ENCODE measurements around the gene ZNF562.

Gene ZNF562

GRCh38 chr19:9620842-9621155, 54.1 kb downstream of the ZNF562 start:
- intact Hi-C loops (cut with DNase I; ENCODE audit: low total_unique reads) = loop anchor here (5.0 to 10.0 kb wide), 2 partner anchors 54 to 308 kb away; partner anchors contain the start of gene ZNF562
- Histone ChIP-seq H3K36me3 (peaks cover 32 to 37% (median 37%) of the 10 kb centered on the region in 3 donors), H3K9me3 (no peaks in the 10 kb centered on the region), H3K27me3 (no peaks in the 10 kb centered on the region), H3K27ac (peak overlapping the region; percentile 74 to 75), H3K4me1 (peaks cover 0 to 34% (median 16%) of the 10 kb centered on the region in 4 donors), H3K4me3 (peak overlapping the region; percentile 57 to 73)
- TF ChIP-seq CTCF (IDR thresholded peaks at IDR 0.05) = no peak
- DNase-seq = no peak

- DNase-seq = no peak
- H3K4me3 ChIP-seq = no peak overlapping the region
- peaks cover 9 to 30% (median 20%) of the 10 kb centered on the region in 3 donors for H3K9me3 ChIP-seq
- no peak for TF ChIP-seq CTCF (IDR thresholded peaks at IDR 0.05)
- H3K4me1 ChIP-seq = peaks cover 0 to 14% (median 9%) of the 10 kb centered on the region in 4 donors
- no peaks in the 10 kb centered on the region for H3K27me3 ChIP-seq
- intact Hi-C loops (cut with DNase I; ENCODE audit: low total_unique reads) = no loop called here
- H3K27ac ChIP-seq = no peak overlapping the region
- H3K36me3 ChIP-seq = peaks cover 82 to 87% (median 87%) of the 10 kb centered on the region in 3 donors
Observed at GRCh38 chr19:9615844-9616243, 59.1 kb downstream of the ZNF562 start.

GRCh38 chr19:9610484-9611113, 64.3 kb downstream of the ZNF562 start:
- no peak for TF ChIP-seq CTCF (IDR thresholded peaks at IDR 0.05)
- H3K9me3 ChIP-seq = peaks cover 19 to 82% (median 68%) of the 10 kb centered on the region in 3 donors
- H3K4me3 ChIP-seq = no peak overlapping the region
- DNase-seq = no peak
- H3K4me1 ChIP-seq = no peaks in the 10 kb centered on the region
- H3K27me3 ChIP-seq = no peaks in the 10 kb centered on the region
- H3K27ac ChIP-seq = no peak overlapping the region
- intact Hi-C loops (cut with DNase I; ENCODE audit: low total_unique reads) = no loop called here
- H3K36me3 ChIP-seq = peaks cover 81 to 94% (median 93%) of the 10 kb centered on the region in 3 donors

- Histone ChIP-seq H3K4me3 (no peak overlapping the region), H3K36me3 (peaks cover 64 to 77% (median 76%) of the 10 kb centered on the region in 3 donors), H3K9me3 (peaks cover 20 to 83% (median 69%) of the 10 kb centered on the region in 3 donors), H3K27me3 (no peaks in the 10 kb centered on the region), H3K27ac (no peak overlapping the region), H3K4me1 (no peaks in the 10 kb centered on the region)
- intact Hi-C loops (cut with DNase I; ENCODE audit: low total_unique reads) = no loop called here
- no peak for DNase-seq
- no peak for TF ChIP-seq CTCF (IDR thresholded peaks at IDR 0.05)
Observed at GRCh38 chr19:9608912-9609311, 66.0 kb downstream of the ZNF562 start.

GRCh38 chr19:9597027-9597426, 77.9 kb downstream of the ZNF562 start:
- no peak for DNase-seq
- Histone ChIP-seq H3K27ac (no peak overlapping the region), H3K4me1 (no peaks in the 10 kb centered on the region), H3K9me3 (peaks cover 0 to 11% (median 6%) of the 10 kb centered on the region in 3 donors), H3K4me3 (no peak overlapping the region), H3K36me3 (no peaks in the 10 kb centered on the region), H3K27me3 (no peaks in the 10 kb centered on the region)
- intact Hi-C loops (cut with DNase I; ENCODE audit: low total_unique reads) = no loop called here
- no peak for TF ChIP-seq CTCF (IDR thresholded peaks at IDR 0.05)
